HG02759 (cell line): ENCODE data around the gene NMNAT1.
"Not testable (repeated sequence)": the region's sequence is repeated elsewhere in the genome, so short reads cannot be mapped to it uniquely, and the experiment has no call there.

ENCODE experiments used
- ATAC-seq: cut with Tn5 transposase; IDR thresholded peaks from one replicate; pipeline ENCODE4 v1.9.1; 2021; ENCODE audit warnings: mild to moderate bottlenecking, moderate library complexity; ENCODE audit not compliant: unreplicated experiment

Gene NMNAT1

DNA sequence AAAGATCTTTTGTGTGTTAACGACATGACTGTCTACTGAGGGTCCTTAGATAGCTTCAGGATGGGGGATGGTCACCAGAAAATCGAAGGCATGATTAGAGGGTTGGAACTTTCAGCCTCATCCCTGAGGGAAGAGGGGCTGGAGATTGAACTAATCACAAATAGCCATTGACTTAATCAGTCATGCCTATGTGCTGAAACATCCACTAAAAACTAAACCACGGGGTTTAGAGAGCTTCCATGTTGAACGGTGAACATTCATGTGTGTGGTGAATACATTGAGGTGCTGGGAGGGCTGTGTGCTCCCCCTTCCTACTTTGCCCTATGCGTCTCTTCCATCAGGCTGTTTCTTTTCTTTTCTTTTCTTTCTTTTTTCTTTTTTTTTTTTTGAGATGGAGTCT lies 70.7 kb downstream of the NMNAT1 start:
- ATAC-seq, result no peak

- no peak for ATAC-seq
Measured at GRCh38 chr1:10019561-10019960, 76.3 kb downstream of the NMNAT1 start.

- ATAC-seq, result no peak
Measured at GRCh38 chr1:10020086-10020485, 76.8 kb downstream of the NMNAT1 start.

DNA sequence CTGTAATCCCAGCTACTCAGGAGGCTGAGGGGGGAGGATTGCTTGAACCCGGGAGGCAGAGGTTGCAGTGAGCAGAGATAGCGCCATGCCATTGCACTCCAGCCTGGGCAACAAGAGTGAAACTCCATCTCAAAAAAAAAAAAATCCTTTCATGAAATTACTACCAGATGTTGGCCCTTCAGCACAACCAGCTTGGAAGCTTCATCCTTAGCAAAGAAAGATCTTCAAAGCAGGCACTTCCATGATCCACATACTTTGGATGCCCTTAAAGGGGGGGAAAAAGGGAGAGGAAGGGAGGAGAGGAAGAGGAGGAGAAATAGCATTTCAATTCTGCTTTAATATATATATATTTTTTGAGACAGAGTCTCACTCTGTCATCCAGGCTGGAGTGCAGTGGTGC lies 77.4 kb downstream of the NMNAT1 start:
- ATAC-seq, result not testable (repeated sequence)

GRCh38 chr1:10021992-10022391 lies 78.7 kb downstream of the NMNAT1 start:
- ATAC-seq, result not testable (repeated sequence)

- no peak for ATAC-seq
Measured at GRCh38 chr1:10022656-10023055, 79.4 kb downstream of the NMNAT1 start.

GRCh38 chr1:10025354-10025753 lies 82.1 kb downstream of the NMNAT1 start:
- ATAC-seq, result no peak

GRCh38 chr1:10027027-10027426 lies 83.8 kb downstream of the NMNAT1 start:
- ATAC-seq, result no peak

- not testable (repeated sequence) for ATAC-seq
Measured at GRCh38 chr1:10028956-10029500, 85.8 kb downstream of the NMNAT1 start.

DNA sequence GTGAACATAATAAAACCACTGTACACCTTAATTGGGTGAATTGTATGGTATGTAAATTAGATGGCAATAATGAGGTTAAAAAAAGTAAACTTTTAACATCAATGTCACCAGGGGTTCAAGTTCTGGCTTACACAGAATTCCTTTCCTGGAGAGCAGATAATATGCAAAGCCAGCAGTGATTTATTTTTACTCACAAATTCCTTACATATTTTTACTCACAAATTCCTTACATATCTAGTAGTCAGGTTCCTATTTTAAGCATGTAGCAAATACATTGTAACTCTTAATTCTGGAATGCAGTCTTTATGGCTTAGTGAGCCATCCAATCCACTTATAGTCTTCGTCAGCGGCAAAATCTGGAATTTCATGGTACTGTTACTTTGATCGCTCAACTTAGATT lies 88.2 kb downstream of the NMNAT1 start:
- no peak for ATAC-seq

DNA sequence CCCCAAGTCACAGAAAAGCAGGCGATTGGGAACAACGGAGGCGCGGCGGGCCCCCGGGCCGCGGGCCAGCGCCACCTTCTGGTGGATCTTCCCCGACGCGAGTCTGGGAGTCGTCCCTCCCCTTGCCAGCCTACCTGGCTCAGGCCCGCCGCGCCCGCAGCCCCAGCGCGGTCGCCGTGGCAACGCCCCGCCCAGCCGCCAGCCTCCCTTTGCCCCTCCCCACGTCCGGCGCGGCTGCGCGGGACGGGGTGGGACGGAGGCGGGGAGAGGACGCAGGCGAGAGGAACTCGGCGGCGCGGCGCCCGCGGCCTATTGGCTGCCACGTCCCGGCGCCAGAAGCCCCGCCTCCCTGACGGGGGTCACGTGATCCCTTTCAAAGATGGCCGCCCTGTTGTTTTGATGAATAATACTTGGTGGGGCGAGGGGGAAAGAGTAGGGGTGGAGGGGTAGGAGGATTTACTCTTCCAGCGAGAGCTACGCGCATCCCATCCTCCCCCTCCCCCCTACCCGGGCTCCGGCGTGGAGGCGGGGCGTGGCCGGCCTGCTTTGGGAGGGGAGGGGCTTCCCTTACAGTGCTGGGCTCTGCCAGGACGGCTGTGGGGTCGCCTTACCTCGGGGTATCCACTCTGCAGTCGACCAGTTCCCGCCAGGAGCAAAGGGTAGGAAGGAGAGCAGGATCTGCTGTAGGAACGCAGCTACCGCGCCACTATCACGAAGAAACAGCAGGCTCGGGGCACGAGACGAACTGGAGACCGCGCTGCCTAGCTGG lies 89.5 kb downstream of the NMNAT1 start, which contains the start of gene UBE4B:
TSS of gene UBE4B (plus strand) at position 369 of the 769 bp plus-strand sequence. CDS start 713 bp downstream, outside the sequence.
- ATAC-seq, result peak; percentile 97

DNA sequence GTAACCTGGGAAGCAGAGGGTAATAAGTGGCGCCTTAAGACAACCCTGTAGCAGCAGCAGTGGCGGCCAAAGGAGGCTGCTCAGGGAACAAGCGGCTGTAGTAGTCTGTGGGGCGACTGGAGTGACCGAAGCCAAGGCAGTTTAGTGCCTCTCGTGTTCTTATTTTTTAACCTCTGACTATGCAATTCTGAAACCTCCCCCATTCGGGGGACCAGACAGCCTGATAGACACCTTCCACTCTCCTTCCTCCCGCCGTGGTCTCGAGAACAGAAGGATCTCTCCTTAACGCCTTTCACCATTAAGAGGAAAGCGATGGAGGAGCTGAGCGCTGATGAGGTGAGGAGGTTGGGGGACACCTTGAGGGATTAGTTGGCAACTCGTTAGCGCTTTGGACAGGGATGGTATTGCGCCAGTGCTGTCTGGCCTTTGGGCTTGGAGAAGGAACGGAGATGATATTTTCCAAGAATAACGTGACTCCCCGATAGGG lies 90.1 kb downstream of the NMNAT1 start:
- peak; percentile 4 for ATAC-seq
